HAP-1 (cell line): Measurements from ENCODE around the gene INPP4B.

Source experiments
- DNase-seq, 2 experiments: peaks; one replicate each; pipeline ENCODE4 v3.0.0-alpha.2; 2016 to 2020; ENCODE audit warnings: low spot score in 2 of 2
- H3K27me3 ChIP-seq: fragments of 250-450 bp; sonication (Bioruptor Pico); 2 replicates; pipeline ENCODE4 v1.5.1; 2020; ENCODE audit warnings: low read depth, mild to moderate bottlenecking, moderate library complexity
- H3K36me3 ChIP-seq: fragments of 250-450 bp; sonication (Bioruptor Pico); replicated peaks from 2 replicates; pipeline ENCODE4 v1.5.1; 2020; ENCODE audit warnings: mild to moderate bottlenecking
- H3K4me1 ChIP-seq: fragments of 250-450 bp; sonication (Bioruptor Pico); 2 replicates; pipeline ENCODE4 v1.5.1; 2020; ENCODE audit warnings: mild to moderate bottlenecking
- H3K4me3 ChIP-seq: fragments of 250-450 bp; sonication (Bioruptor Pico); 2 replicates; pipeline ENCODE4 v1.5.1; 2020; ENCODE audit warnings: mild to moderate bottlenecking, moderate library complexity
- H3K9me3 ChIP-seq: fragments of 250-450 bp; sonication (Bioruptor Pico); 2 replicates; pipeline ENCODE4 v1.5.1; 2020; ENCODE audit warnings: mild to moderate bottlenecking, moderate library complexity
- in situ Hi-C: fragments of 300-500 bp; cut with MboI; formaldehyde crosslinking; loops from 3 replicates; pipeline ENCODE4 v1.14.3; 2020; ENCODE audit warnings: low sequenced_read_pairs, inconsistent platforms, mixed read lengths

The INPP4B gene

GRCh38 chr4:142021761-142022160, 824.3 kb downstream of the INPP4B start:
- no peaks in the 10 kb centered on the region for H3K9me3 ChIP-seq
- in situ Hi-C loops, result no loop called here
- H3K27me3 ChIP-seq, result no peaks in the 10 kb centered on the region
- H3K4me3 ChIP-seq, result no peak overlapping the region
- no peaks in the 10 kb centered on the region for H3K36me3 ChIP-seq
- DNase-seq, result no peak
- H3K4me1 ChIP-seq, result no peaks in the 10 kb centered on the region

- H3K9me3 ChIP-seq, result no peaks in the 10 kb centered on the region
- in situ Hi-C loops, result no loop called here
These were observed 824.9 kb downstream of the INPP4B start for GRCh38 chr4:142021181-142021580.

GRCh38 chr4:142016031-142016430, 830.1 kb downstream of the INPP4B start:
- DNase-seq, result no peak
- H3K4me3 ChIP-seq, result no peak overlapping the region
- no peaks in the 10 kb centered on the region for H3K9me3 ChIP-seq
- no peaks in the 10 kb centered on the region for H3K27me3 ChIP-seq
- H3K4me1 ChIP-seq, result no peaks in the 10 kb centered on the region
- in situ Hi-C loops, result no loop called here
- H3K36me3 ChIP-seq, result no peaks in the 10 kb centered on the region

More at GRCh38 chr4:142021181-142021580, 824.9 kb downstream of the INPP4B start:
- H3K27me3 ChIP-seq, result no peaks in the 10 kb centered on the region
- H3K4me1 ChIP-seq, result no peaks in the 10 kb centered on the region
- H3K36me3 ChIP-seq, result no peaks in the 10 kb centered on the region
- no peak overlapping the region for H3K4me3 ChIP-seq
- DNase-seq, result no peak

GRCh38 chr4:142009751-142010150, 836.4 kb downstream of the INPP4B start:
- no peaks in the 10 kb centered on the region for H3K36me3 ChIP-seq
- in situ Hi-C loops, result no loop called here

GRCh38 chr4:142005519-142005918, 840.6 kb downstream of the INPP4B start:
- Histone ChIP-seq H3K4me1 (no peaks in the 10 kb centered on the region), H3K4me3 (no peak overlapping the region), H3K27me3 (no peaks in the 10 kb centered on the region), H3K9me3 (no peaks in the 10 kb centered on the region), H3K36me3 (no peaks in the 10 kb centered on the region)
- no peak for DNase-seq
- in situ Hi-C loops, result no loop called here

More at GRCh38 chr4:142009751-142010150, 836.4 kb downstream of the INPP4B start:
- no peak for DNase-seq
- Histone ChIP-seq H3K27me3 (no peaks in the 10 kb centered on the region), H3K4me3 (no peak overlapping the region), H3K9me3 (no peaks in the 10 kb centered on the region), H3K4me1 (no peaks in the 10 kb centered on the region)

GRCh38 chr4:141999446-142000143, 846.5 kb downstream of the INPP4B start:
- no peak for DNase-seq
- in situ Hi-C loops, result no loop called here
- Histone ChIP-seq H3K4me1 (no peaks in the 10 kb centered on the region), H3K27me3 (no peaks in the 10 kb centered on the region), H3K4me3 (no peak overlapping the region), H3K36me3 (no peaks in the 10 kb centered on the region), H3K9me3 (no peaks in the 10 kb centered on the region)

GRCh38 chr4:141995056-141995455, 851.0 kb downstream of the INPP4B start:
- Histone ChIP-seq H3K27me3 (no peaks in the 10 kb centered on the region), H3K4me3 (no peak overlapping the region), H3K9me3 (no peaks in the 10 kb centered on the region), H3K36me3 (no peaks in the 10 kb centered on the region), H3K4me1 (no peaks in the 10 kb centered on the region)
- DNase-seq, result no peak
- in situ Hi-C loops, result no loop called here

- Histone ChIP-seq H3K36me3 (no peaks in the 10 kb centered on the region), H3K27me3 (no peaks in the 10 kb centered on the region), H3K4me1 (no peaks in the 10 kb centered on the region), H3K9me3 (no peaks in the 10 kb centered on the region), H3K4me3 (no peak overlapping the region)
- no peak for DNase-seq
- in situ Hi-C loops, result no loop called here
These were observed 868.7 kb downstream of the INPP4B start for GRCh38 chr4:141977433-141977832.
